ENCODE measurements around the gene ITPR1. TPM values are rescaled to one million over a fixed set of nuclear protein-coding genes. Genes with fewer than 3 reads are reported as not detected.
A peak's percentile ranks its signal among the peaks of the same experiment; 100 is the strongest.

The ITPR1 gene
- total and polyA plus RNA-seq, 3 experiments from 2014 or later, result 14.9 to 85.8 (median 82.6) TPM

DNA sequence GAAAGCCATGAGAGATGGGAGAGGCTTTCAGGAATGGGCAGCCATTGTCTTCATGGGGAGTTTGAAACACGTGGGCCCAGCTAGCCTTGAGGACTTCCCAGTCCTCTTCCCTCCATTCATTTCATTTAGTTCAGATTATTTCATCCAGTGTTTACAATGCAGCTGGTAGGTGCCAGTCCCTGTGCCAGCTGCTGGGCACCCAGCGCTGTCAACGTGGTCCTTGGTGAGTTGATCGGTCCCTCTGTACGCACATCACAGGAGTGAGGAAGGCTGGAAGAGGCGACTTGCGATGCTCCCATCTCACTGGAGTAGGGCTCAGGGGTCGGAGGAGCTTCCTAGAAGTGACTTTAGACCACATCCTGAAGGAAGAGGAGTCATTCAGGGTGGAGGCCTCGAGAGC lies 279.7 kb downstream of the ITPR1 start:
- H3K9me3 Mint-ChIP-seq, result no peaks in the 10 kb centered on the region
- peak overlapping the region in 2 of 8 donors; percentile 18 to 42 for H3K27ac Mint-ChIP-seq
- H3K4me1 ChIP-seq (ENCODE audit: insufficient read depth, low read length), result no peaks in the 10 kb centered on the region
- no peak overlapping the region for H3K4me3 ChIP-seq (ENCODE audit: low read length)
- H3K27me3 ChIP-seq (ENCODE audit: insufficient read depth, low read length, poor library complexity, severe bottlenecking), result no peaks in the 10 kb centered on the region
- H3K27ac ChIP-seq (ENCODE audit: low read depth, low read length), result no peak overlapping the region
- ChIA-PET POLR2A (no interaction called here), CTCF (no interaction called here)
- peaks cover 3 to 80% (median 32%) of the 10 kb centered on the region in 3 donors for H3K36me3 Mint-ChIP-seq
- DNase-seq, result no peak
- no peaks in the 10 kb centered on the region for H3K36me3 ChIP-seq (ENCODE audit: insufficient read depth, low read length)
- no peak overlapping the region for H3K4me3 Mint-ChIP-seq
- H3K27me3 Mint-ChIP-seq, result no peaks in the 10 kb centered on the region
- H3K9me3 ChIP-seq (ENCODE audit: low read length), result no peaks in the 10 kb centered on the region
- H3K4me1 Mint-ChIP-seq, result peaks cover 0 to 18% (median 0%) of the 10 kb centered on the region in 3 donors

GRCh38 chr3:4773583-4773982 lies 280.4 kb downstream of the ITPR1 start:
- Mint-ChIP-seq H3K9me3 (no peaks in the 10 kb centered on the region), H3K27ac (peak overlapping the region in 2 of 8 donors; percentile 38 to 75), H3K4me1 (peaks cover 0 to 20% (median under 1%) of the 10 kb centered on the region in 3 donors), H3K27me3 (no peaks in the 10 kb centered on the region), H3K4me3 (no peak overlapping the region), H3K36me3 (peaks cover 6 to 79% (median 28%) of the 10 kb centered on the region in 3 donors)
- ChIA-PET POLR2A (no interaction called here), CTCF (no interaction called here)
- Histone ChIP-seq H3K4me1 (ENCODE audit: insufficient read depth, low read length) (no peaks in the 10 kb centered on the region), H3K36me3 (ENCODE audit: insufficient read depth, low read length) (no peaks in the 10 kb centered on the region), H3K9me3 (ENCODE audit: low read length) (no peaks in the 10 kb centered on the region), H3K4me3 (ENCODE audit: low read length) (no peak overlapping the region), H3K27ac (ENCODE audit: low read depth, low read length) (no peak overlapping the region), H3K27me3 (ENCODE audit: insufficient read depth, low read length, poor library complexity, severe bottlenecking) (no peaks in the 10 kb centered on the region)
- no peak for DNase-seq

DNA sequence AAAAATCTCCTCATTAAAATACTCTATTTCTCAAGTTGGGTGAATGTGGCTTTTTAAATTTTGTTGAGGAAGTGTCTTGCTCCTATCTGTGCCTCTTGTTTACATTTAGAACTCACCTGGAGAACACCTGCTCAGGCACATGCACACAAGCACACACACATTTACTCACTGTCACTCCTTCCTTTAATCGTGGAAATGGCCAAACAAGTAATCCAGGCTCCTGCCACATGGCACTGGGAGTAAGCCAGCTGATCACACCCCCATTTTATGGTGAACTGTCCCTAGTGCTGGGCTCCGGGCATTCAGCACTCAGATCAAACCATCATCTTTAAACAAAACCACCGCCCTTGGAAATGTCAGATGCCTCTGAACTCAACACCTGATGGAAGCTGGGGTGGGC lies 281.4 kb downstream of the ITPR1 start:
- no peak overlapping the region for H3K4me3 Mint-ChIP-seq
- Histone ChIP-seq H3K9me3 (ENCODE audit: low read length) (no peaks in the 10 kb centered on the region), H3K27me3 (ENCODE audit: insufficient read depth, low read length, poor library complexity, severe bottlenecking) (no peaks in the 10 kb centered on the region), H3K4me1 (ENCODE audit: insufficient read depth, low read length) (no peaks in the 10 kb centered on the region), H3K36me3 (ENCODE audit: insufficient read depth, low read length) (no peaks in the 10 kb centered on the region), H3K27ac (ENCODE audit: low read depth, low read length) (no peak overlapping the region), H3K4me3 (ENCODE audit: low read length) (no peak overlapping the region)
- peaks cover 0 to 24% (median 3%) of the 10 kb centered on the region in 3 donors for H3K4me1 Mint-ChIP-seq
- ChIA-PET POLR2A (no interaction called here), CTCF (no interaction called here)
- H3K36me3 Mint-ChIP-seq, result peaks cover 6 to 82% (median 31%) of the 10 kb centered on the region in 3 donors
- H3K9me3 Mint-ChIP-seq, result no peaks in the 10 kb centered on the region
- DNase-seq, result no peak
- H3K27ac Mint-ChIP-seq, result peak overlapping the region in 2 of 8 donors; percentile 11 to 51
- no peaks in the 10 kb centered on the region for H3K27me3 Mint-ChIP-seq

- H3K27ac ChIP-seq (ENCODE audit: low read depth, low read length), result no peak overlapping the region
- H3K27me3 ChIP-seq (ENCODE audit: insufficient read depth, low read length, poor library complexity, severe bottlenecking), result no peaks in the 10 kb centered on the region
- no peaks in the 10 kb centered on the region for H3K9me3 ChIP-seq (ENCODE audit: low read length)
- H3K36me3 ChIP-seq (ENCODE audit: insufficient read depth, low read length), result no peaks in the 10 kb centered on the region
- Mint-ChIP-seq H3K4me3 (no peak overlapping the region), H3K4me1 (peaks cover 0 to 24% (median 3%) of the 10 kb centered on the region in 3 donors), H3K27me3 (peaks cover 0 to 2% of the 10 kb centered on the region in 2 donors), H3K36me3 (peaks cover 11 to 78% (median 34%) of the 10 kb centered on the region in 3 donors), H3K27ac (peak overlapping the region in 4 of 8 donors; percentile 11 to 62 (median 56)), H3K9me3 (no peaks in the 10 kb centered on the region)
- H3K4me3 ChIP-seq (ENCODE audit: low read length), result no peak overlapping the region
- no peaks in the 10 kb centered on the region for H3K4me1 ChIP-seq (ENCODE audit: insufficient read depth, low read length)
- ChIA-PET POLR2A (no interaction called here), CTCF (no interaction called here)
- DNase-seq, result no peak
Measured at GRCh38 chr3:4776399-4776979, 283.3 kb downstream of the ITPR1 start.

- Mint-ChIP-seq H3K27ac (peak overlapping the region in 4 of 8 donors; percentile 8 to 47 (median 19)), H3K4me3 (no peak overlapping the region), H3K27me3 (peaks cover 0 to 2% of the 10 kb centered on the region in 2 donors), H3K9me3 (no peaks in the 10 kb centered on the region), H3K36me3 (peaks cover 11 to 78% (median 36%) of the 10 kb centered on the region in 3 donors), H3K4me1 (peaks cover 0 to 24% (median 3%) of the 10 kb centered on the region in 3 donors)
- POLR2A ChIA-PET, result no interaction called here
- Histone ChIP-seq H3K4me3 (ENCODE audit: low read length) (no peak overlapping the region), H3K9me3 (ENCODE audit: low read length) (no peaks in the 10 kb centered on the region), H3K36me3 (ENCODE audit: insufficient read depth, low read length) (no peaks in the 10 kb centered on the region), H3K4me1 (ENCODE audit: insufficient read depth, low read length) (no peaks in the 10 kb centered on the region), H3K27ac (ENCODE audit: low read depth, low read length) (no peak overlapping the region), H3K27me3 (ENCODE audit: insufficient read depth, low read length, poor library complexity, severe bottlenecking) (no peaks in the 10 kb centered on the region)
- DNase-seq, result no peak
- CTCF ChIA-PET, result no interaction called here
Measured at GRCh38 chr3:4776980-4777581, 283.9 kb downstream of the ITPR1 start.

DNA sequence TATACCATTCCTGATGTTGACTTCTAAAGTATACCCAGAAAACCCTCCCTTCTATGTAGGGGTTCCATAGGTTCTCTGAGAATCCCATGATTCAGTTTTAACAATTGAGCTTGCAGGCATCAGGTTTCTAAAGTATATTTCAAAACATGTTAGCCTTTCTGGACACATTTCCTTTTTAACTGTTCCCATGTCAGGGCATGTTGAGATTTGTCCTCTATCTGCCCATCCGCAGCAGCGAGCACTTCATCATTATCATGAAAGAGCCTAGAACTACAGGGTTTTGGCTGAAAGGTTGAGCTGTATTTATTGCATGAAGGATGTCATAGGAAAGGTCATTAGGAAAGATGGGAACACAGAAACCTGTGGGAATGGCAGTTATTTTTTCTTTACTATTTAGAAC lies 285.0 kb downstream of the ITPR1 start:
- peaks cover 0 to 2% of the 10 kb centered on the region in 2 donors for H3K27me3 Mint-ChIP-seq
- peaks cover 11 to 82% (median 38%) of the 10 kb centered on the region in 3 donors for H3K36me3 Mint-ChIP-seq
- DNase-seq, result no peak
- Histone ChIP-seq H3K4me3 (ENCODE audit: low read length) (no peak overlapping the region), H3K36me3 (ENCODE audit: insufficient read depth, low read length) (peaks cover 2% of the 10 kb centered on the region), H3K9me3 (ENCODE audit: low read length) (no peaks in the 10 kb centered on the region), H3K27ac (ENCODE audit: low read depth, low read length) (no peak overlapping the region), H3K4me1 (ENCODE audit: insufficient read depth, low read length) (no peaks in the 10 kb centered on the region), H3K27me3 (ENCODE audit: insufficient read depth, low read length, poor library complexity, severe bottlenecking) (no peaks in the 10 kb centered on the region)
- H3K9me3 Mint-ChIP-seq, result no peaks in the 10 kb centered on the region
- peaks cover 0 to 24% (median 3%) of the 10 kb centered on the region in 3 donors for H3K4me1 Mint-ChIP-seq
- ChIA-PET POLR2A (no interaction called here), CTCF (no interaction called here)
- no peak overlapping the region for H3K4me3 Mint-ChIP-seq
- no peak overlapping the region for H3K27ac Mint-ChIP-seq

DNA sequence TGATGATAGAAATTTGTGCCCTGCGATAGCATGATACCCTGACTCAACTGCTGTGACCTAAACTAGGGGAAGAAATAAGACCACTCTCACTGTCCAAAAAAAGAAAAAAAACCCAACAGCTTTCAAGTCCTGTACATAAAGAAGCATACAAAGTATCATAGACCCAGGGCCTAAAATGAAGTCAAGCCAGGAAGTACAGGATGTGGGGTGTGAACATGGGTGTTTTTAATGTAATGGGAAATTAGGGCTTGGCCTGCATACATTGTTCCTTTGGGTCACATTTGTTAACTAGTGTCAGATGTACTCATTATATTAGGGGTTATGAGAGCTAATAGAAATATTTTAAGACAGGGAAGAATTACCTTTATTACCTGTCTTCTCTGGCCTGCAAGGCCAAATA lies 285.6 kb downstream of the ITPR1 start:
- Histone ChIP-seq H3K9me3 (ENCODE audit: low read length) (no peaks in the 10 kb centered on the region), H3K36me3 (ENCODE audit: insufficient read depth, low read length) (peaks cover 7% of the 10 kb centered on the region), H3K4me1 (ENCODE audit: insufficient read depth, low read length) (no peaks in the 10 kb centered on the region), H3K27me3 (ENCODE audit: insufficient read depth, low read length, poor library complexity, severe bottlenecking) (no peaks in the 10 kb centered on the region), H3K4me3 (ENCODE audit: low read length) (no peak overlapping the region), H3K27ac (ENCODE audit: low read depth, low read length) (no peak overlapping the region)
- POLR2A ChIA-PET, result no interaction called here
- peaks cover 0 to 2% of the 10 kb centered on the region in 2 donors for H3K27me3 Mint-ChIP-seq
- CTCF ChIA-PET, result interaction anchor here (0.6 kb wide), 1 partner anchor 266 kb away, joined by 3 read pairs; no protein-coding TSS in a partner anchor
- peaks cover 0 to 24% (median 3%) of the 10 kb centered on the region in 3 donors for H3K4me1 Mint-ChIP-seq
- DNase-seq, result no peak
- H3K9me3 Mint-ChIP-seq, result no peaks in the 10 kb centered on the region
- peaks cover 11 to 83% (median 38%) of the 10 kb centered on the region in 3 donors for H3K36me3 Mint-ChIP-seq
- H3K27ac Mint-ChIP-seq, result peak overlapping the region in 5 of 8 donors; percentile 1 to 73 (median 14)
- H3K4me3 Mint-ChIP-seq, result no peak overlapping the region

DNA sequence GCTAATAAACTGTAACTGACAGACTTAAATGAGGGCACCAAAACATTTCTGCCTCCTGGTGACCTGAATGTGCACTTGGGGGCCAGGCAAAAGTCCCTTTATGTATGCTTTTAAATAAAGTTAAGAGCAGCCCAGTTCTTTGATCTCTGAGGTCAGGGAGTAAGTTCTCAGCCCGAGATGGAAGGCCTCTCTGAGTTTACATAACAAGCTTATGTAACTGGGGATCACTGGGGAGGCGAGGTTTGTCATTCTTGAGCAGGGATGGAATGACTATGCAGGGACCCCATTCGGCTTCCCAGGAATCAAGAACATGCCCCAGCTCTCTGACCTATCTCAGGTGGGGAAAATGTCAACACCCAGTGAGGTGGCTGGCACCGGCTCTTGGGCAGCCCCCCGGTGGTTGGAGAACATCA lies 287.4 kb downstream of the ITPR1 start:
- no peaks in the 10 kb centered on the region for H3K27me3 ChIP-seq (ENCODE audit: insufficient read depth, low read length, poor library complexity, severe bottlenecking)
- Mint-ChIP-seq H3K4me3 (no peak overlapping the region), H3K9me3 (no peaks in the 10 kb centered on the region), H3K27ac (peak overlapping the region in 1 of 8 donors; percentile 43), H3K4me1 (peaks cover 0 to 18% (median 3%) of the 10 kb centered on the region in 3 donors), H3K27me3 (peaks cover 0 to 2% of the 10 kb centered on the region in 2 donors), H3K36me3 (peaks cover 18 to 82% (median 38%) of the 10 kb centered on the region in 3 donors)
- H3K27ac ChIP-seq (ENCODE audit: low read depth, low read length), result no peak overlapping the region
- POLR2A ChIA-PET, result no interaction called here
- no peaks in the 10 kb centered on the region for H3K4me1 ChIP-seq (ENCODE audit: insufficient read depth, low read length)
- no peak overlapping the region for H3K4me3 ChIP-seq (ENCODE audit: low read length)
- DNase-seq, result no peak
- no peaks in the 10 kb centered on the region for H3K9me3 ChIP-seq (ENCODE audit: low read length)
- peaks cover 10% of the 10 kb centered on the region for H3K36me3 ChIP-seq (ENCODE audit: insufficient read depth, low read length)
- CTCF ChIA-PET, result no interaction called here

Data from CD8-positive, alpha-beta memory T cell (primary cell).